ENCODE results near the gene FBXL19. TPM values are rescaled to one million over a fixed set of nuclear protein-coding genes. Genes with fewer than 3 reads are reported as not detected.
A peak's percentile ranks its signal among the peaks of the same experiment; 100 is the strongest.

The FBXL19 gene
- polyA plus RNA-seq, 2 of the 4 experiments (the other 2 are of a cell fraction), result 5.6 to 21.5 TPM

DNA sequence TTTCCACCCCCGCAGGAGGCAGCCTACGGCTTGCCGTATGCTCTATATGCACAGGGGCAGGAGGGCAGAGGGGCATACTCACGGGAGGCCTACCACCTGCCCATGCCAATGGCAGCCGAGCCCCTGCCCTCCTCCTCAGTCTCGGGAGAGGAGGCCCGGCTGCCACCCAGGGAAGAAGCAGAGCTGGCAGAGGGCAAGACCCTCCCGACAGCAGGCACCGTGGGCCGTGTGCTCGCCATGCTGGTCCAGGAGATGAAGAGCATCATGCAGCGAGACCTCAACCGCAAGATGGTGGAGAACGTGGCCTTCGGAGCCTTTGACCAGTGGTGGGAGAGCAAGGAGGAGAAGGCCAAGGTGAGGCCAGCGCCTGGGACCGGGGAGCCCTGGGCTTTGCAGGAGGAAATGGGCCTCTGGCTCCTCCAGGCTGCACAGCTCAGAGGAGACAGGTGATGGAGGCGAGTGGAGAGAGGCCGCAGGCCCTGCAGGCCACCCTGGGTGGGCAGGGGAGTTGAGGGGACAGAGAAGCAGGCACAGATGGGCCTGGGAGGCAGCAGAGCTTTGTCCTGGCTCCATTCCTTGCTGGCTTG, 42.8 kb downstream of the FBXL19 start:
- CTCF ChIA-PET, result interaction anchor here (0.8 to 8.8 kb wide), 4 partner anchors 8 to 30 kb away, joined by 3 to 75 read pairs (median 4); partner anchors contain the start of genes HSD3B7 and SETD1A

DNA sequence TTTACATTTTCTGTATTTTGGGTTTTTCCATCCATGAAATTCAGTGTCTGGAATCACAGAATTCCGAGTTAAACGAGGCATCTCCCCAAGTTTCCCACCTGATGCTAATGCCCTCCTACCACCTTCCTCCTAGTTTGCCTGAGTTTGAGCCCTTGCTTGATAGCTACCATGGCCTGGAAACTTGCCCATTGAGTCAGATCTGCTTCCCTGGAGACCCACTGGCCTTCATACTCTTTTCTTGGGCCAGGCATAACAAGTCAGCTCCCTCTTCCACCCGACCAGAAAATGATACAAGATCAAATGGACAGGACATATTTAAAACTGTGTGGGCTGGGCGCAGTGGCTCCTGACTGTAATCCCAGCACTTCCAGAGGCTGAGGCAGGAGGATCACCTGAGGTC, 44.4 kb downstream of the FBXL19 start:
- POLR2A ChIA-PET, result no interaction called here
- TF ChIP-seq CBX2 (IDR thresholded peaks at IDR 0.05; ENCODE audit: borderline replicate concordance, low read depth) (no peak), NFE2L2 (conservative IDR thresholded peaks at IDR 0.05; ENCODE audit: low read length) (no peak), RNF2 (IDR thresholded peaks at IDR 0.05; ENCODE audit: borderline replicate concordance, low read depth) (no peak), SMC3 (IDR thresholded peaks at IDR 0.05) (no peak), RAD21 (conservative IDR thresholded peaks at IDR 0.05 in 1 of 2, IDR thresholded peaks at IDR 0.05 in 1 of 2) (no peak), HOXA7 (CRISPR knock-in tag; IDR thresholded peaks at IDR 0.05) (no peak), HOXB5 (CRISPR knock-in tag; IDR thresholded peaks at IDR 0.05) (no peak), MYC (IDR thresholded peaks at IDR 0.05; ENCODE audit: borderline replicate concordance, low read length) (no peak), HOXB13 (CRISPR knock-in tag; IDR thresholded peaks at IDR 0.05; ENCODE audit: low read depth) (no peak), JUN (IDR thresholded peaks at IDR 0.05) (no peak), EP300 (IDR thresholded peaks at IDR 0.05) (no peak), REST (IDR thresholded peaks at IDR 0.05) (no peak)
- TF ChIP-seq, protein P1, sequence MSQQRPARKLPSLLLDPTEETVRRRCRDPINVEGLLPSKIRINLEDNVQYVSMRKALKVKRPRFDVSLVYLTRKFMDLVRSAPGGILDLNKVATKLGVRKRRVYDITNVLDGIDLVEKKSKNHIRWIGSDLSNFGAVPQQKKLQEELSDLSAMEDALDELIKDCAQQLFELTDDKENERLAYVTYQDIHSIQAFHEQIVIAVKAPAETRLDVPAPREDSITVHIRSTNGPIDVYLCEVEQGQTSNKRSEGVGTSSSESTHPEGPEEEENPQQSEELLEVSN (IDR thresholded peaks at IDR 0.05; ENCODE audit: borderline replicate concordance, low read depth), result no peak
- TF ChIP-seq, protein P2, sequence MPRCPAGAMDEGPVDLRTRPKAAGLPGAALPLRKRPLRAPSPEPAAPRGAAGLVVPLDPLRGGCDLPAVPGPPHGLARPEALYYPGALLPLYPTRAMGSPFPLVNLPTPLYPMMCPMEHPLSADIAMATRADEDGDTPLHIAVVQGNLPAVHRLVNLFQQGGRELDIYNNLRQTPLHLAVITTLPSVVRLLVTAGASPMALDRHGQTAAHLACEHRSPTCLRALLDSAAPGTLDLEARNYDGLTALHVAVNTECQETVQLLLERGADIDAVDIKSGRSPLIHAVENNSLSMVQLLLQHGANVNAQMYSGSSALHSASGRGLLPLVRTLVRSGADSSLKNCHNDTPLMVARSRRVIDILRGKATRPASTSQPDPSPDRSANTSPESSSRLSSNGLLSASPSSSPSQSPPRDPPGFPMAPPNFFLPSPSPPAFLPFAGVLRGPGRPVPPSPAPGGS (IDR thresholded peaks at IDR 0.05), result no peak
- DNase-seq (ENCODE audit: low read depth in 1 of 2, low spot score in 1 of 2), result no peak
- no peak for FAIRE-seq
- CTCF ChIA-PET, result interaction anchor here (0.6 to 8.8 kb wide), 3 partner anchors 9 to 122 kb away, joined by 3 to 75 read pairs (median 5); partner anchors contain the start of gene HSD3B7
- no peaks in the 10 kb centered on the region for H3K4me1 ChIP-seq
- no peak for ATAC-seq
- H3K4me3 ChIP-seq, result no peak overlapping the region
- H3K9me3 ChIP-seq, result no peaks in the 10 kb centered on the region
- no peak overlapping the region for H3K27ac ChIP-seq
- 87% methylated on average over 4 of the region's 4 CpGs for WGBS (ENCODE audit: missing lambda C conversion rate)
- no peak overlapping the region for H3K4me2 ChIP-seq

More for the DNA sequence above, 42.8 kb downstream of the FBXL19 start:
- Histone ChIP-seq H3K4me2 (no peak overlapping the region), H3K4me1 (no peaks in the 10 kb centered on the region), H3K27ac (no peak overlapping the region), H3K9me3 (no peaks in the 10 kb centered on the region), H3K4me3 (no peak overlapping the region)
- 100% methylated on average over 14 of the region's 19 CpGs for WGBS (ENCODE audit: missing lambda C conversion rate)
- no peak for FAIRE-seq
- TF ChIP-seq MAZ (IDR thresholded peaks at IDR 0.05; ENCODE audit: borderline replicate concordance, low read depth, low read length), result no peak
- POLR2A ChIA-PET, result no interaction called here
- 0 out of 6 replicates have a peak, but pooled peaks of 1 of the 2 experiments have one; percentile 16 for ATAC-seq
- DNase-seq (ENCODE audit: low read depth in 1 of 2, low spot score in 1 of 2), result no peak

DNA sequence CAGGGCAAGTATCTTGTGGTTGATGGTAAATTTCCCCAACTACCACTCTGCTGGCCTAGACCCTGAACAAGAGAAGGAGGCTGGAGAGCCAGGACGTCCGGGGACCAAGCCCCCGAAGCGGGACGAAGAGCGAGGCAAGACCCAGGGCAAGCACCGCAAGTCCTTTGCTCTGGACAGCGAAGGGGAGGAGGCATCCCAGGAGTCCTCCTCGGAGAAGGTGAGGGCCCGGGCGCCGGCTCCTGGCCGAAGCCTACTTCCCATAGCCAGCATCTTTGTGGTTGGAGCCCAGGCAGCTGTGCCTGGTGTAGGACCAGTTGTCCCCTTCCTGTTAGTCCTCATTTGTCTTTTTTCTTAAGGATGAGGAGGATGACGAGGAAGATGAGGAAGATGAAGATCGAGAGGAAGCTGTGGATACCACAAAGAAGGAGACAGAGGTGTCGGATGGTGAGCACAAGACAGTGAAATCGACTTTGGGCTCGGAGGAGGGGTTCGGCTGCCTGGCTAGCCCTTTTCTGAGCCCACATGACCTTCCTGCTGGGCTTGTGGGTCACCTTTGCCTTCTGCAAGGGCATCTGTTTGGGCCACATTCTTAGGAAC, 46.0 kb downstream of the FBXL19 start:
- ChIA-PET POLR2A (no interaction called here), CTCF (interaction anchor here (0.7 to 8.8 kb wide), 5 partner anchors 8 to 173 kb away, joined by 3 to 75 read pairs (median 4); partner anchors contain the start of gene HSD3B7)
- FAIRE-seq, result no peak
- WGBS (ENCODE audit: missing lambda C conversion rate), result 91% methylated on average over 18 of the region's 19 CpGs
- Histone ChIP-seq H3K9me3 (no peaks in the 10 kb centered on the region), H3K27ac (no peak overlapping the region), H3K4me1 (no peaks in the 10 kb centered on the region), H3K4me3 (no peak overlapping the region), H3K4me2 (no peak overlapping the region)
- TF ChIP-seq ZFP36 (IDR thresholded peaks at IDR 0.05; ENCODE audit: borderline replicate concordance, partially characterized antibody) (no peak), RARB (CRISPR knock-in tag; IDR thresholded peaks at IDR 0.05) (no peak), GATA3 (IDR thresholded peaks at IDR 0.05; ENCODE audit: borderline replicate concordance) (no peak), ZNF302 (CRISPR knock-in tag; IDR thresholded peaks at IDR 0.05) (no peak), TFCP2L1 (CRISPR knock-in tag; IDR thresholded peaks at IDR 0.05) (no peak), MAZ (IDR thresholded peaks at IDR 0.05; ENCODE audit: borderline replicate concordance, low read depth, low read length) (no peak), BHLHE40 (IDR thresholded peaks at IDR 0.05; ENCODE audit: low read depth, low read length) (no peak), KDM1A (IDR thresholded peaks at IDR 0.05; ENCODE audit: low read depth) (no peak), ESRRA (IDR thresholded peaks at IDR 0.05; ENCODE audit: borderline replicate concordance, low read length) (no peak), PHF8 (IDR thresholded peaks at IDR 0.05; ENCODE audit: borderline replicate concordance, low read depth) (no peak), TP53 (CRISPR knock-in tag; IDR thresholded peaks at IDR 0.05) (no peak), RAD21 (conservative IDR thresholded peaks at IDR 0.05 in 1 of 2, IDR thresholded peaks at IDR 0.05 in 1 of 2) (no peak), POLR2A (IDR thresholded peaks at IDR 0.05; ENCODE audit: low read length) (no peak)
- TF ChIP-seq, protein P3, sequence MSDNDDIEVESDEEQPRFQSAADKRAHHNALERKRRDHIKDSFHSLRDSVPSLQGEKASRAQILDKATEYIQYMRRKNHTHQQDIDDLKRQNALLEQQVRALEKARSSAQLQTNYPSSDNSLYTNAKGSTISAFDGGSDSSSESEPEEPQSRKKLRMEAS (IDR thresholded peaks at IDR 0.05), result no peak
- no peak for ATAC-seq
- no peak for DNase-seq (ENCODE audit: low read depth in 1 of 2, low spot score in 1 of 2)

Measured in A549 (cell line).